ENCODE measurements around the gene RASL10A.

The RASL10A gene

DNA sequence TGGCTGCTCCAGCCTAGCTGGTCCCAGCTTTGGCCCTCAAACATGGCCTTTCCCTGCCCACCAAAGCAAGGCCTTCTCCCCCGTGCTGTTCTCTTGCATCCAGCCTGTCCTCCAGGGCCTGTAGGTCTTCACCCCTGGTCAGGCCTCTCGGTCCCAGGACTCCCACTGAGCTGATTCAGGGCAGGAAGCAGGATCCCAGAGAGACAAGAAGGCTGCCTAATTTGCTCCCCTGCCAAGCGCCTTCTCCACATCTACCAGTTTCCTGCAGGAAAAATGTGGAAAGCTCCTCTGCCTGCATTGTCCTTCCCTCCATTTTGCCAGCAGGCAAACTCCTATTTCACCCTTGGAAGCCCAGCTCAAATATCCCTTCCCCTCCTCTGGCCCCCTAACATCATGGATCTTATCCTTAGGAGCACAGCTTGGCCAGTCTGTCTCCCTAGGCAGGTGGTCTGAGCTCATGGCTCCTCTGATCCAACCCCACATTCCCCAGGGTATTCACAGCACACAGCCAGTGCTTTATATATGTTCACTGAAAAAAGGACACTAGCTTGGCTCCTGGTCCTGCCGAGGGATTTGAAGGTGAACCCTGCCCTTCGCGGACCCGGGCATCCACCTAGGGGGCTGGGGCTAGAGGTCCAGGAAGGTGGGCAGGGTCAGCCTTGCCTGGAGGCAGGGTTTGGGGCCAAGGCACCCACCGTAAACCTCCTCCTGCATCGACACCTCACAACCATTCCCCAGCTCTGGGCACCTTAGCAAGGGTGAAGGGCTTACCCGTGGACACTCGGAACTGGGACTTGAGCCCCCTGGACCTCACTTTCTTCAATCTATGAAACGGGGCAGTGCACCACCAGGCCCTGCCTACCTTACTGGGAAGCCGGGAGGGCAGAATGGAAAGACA is 48.7 kb downstream of the RASL10A start:
- peak overlapping the region; percentile 80 for H3K4me3 ChIP-seq (replicated peaks; ENCODE audit: low read depth, low read length)
- TF ChIP-seq, protein P1, sequence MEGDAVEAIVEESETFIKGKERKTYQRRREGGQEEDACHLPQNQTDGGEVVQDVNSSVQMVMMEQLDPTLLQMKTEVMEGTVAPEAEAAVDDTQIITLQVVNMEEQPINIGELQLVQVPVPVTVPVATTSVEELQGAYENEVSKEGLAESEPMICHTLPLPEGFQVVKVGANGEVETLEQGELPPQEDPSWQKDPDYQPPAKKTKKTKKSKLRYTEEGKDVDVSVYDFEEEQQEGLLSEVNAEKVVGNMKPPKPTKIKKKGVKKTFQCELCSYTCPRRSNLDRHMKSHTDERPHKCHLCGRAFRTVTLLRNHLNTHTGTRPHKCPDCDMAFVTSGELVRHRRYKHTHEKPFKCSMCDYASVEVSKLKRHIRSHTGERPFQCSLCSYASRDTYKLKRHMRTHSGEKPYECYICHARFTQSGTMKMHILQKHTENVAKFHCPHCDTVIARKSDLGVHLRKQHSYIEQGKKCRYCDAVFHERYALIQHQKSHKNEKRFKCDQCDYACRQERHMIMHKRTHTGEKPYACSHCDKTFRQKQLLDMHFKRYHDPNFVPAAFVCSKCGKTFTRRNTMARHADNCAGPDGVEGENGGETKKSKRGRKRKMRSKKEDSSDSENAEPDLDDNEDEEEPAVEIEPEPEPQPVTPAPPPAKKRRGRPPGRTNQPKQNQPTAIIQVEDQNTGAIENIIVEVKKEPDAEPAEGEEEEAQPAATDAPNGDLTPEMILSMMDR (IDR thresholded peaks at IDR 0.05; ENCODE audit: low read depth, low read length, missing control alignments), result no peak
- DNase-seq (ENCODE audit: extremely low read depth, low read depth), result no peak

DNA sequence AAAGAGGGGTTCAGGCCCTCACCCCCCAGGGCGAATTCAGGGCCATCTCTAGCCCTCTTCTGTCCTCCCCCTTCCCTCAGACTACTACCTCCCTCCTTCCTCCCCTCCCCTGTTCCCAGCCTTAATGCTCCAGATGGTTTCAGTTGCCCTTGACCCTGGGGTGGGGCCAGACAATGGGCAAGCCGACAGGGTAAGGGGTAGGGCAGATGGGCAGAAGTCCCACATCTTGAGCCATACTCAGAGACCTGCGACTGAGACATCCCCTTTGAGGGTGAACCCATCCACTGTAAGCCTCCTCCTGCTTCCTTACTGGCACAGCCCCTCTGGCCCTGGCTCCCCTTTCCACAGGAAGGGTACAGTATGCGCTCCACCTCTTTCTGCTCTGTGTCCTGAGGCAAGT is 49.6 kb downstream of the RASL10A start:
- DNase-seq (ENCODE audit: extremely low read depth, low read depth), result no peak
- peak overlapping the region; percentile 80 for H3K4me3 ChIP-seq (replicated peaks; ENCODE audit: low read depth, low read length)
- TF ChIP-seq, protein P1 (IDR thresholded peaks at IDR 0.05; ENCODE audit: low read depth, low read length, missing control alignments), result no peak

DNA sequence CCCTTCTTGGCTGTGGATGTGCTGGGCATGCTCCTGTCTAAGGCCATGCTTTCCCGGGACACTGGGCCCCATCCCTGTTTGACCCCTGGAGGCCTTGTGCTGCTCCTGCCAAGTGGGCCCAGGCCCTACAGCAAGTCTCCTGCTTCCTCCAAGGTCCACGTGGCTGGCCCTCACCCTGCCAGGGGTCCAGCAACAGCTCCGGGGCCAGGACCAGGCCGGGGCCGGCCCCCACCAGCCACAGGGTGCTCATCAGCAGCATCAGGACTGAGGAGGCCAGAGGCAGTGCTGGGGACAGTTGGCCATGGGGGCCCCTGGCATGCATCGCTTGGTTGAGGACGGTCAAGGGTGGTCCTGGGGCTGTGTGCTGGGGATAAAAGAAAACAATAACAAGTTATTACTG is 50.2 kb downstream of the RASL10A start:
- H3K4me3 ChIP-seq (replicated peaks; ENCODE audit: low read depth, low read length), result no peak overlapping the region
- TF ChIP-seq, protein P1 (IDR thresholded peaks at IDR 0.05; ENCODE audit: low read depth, low read length, missing control alignments), result no peak
- no peak for DNase-seq (ENCODE audit: extremely low read depth, low read depth)

DNA sequence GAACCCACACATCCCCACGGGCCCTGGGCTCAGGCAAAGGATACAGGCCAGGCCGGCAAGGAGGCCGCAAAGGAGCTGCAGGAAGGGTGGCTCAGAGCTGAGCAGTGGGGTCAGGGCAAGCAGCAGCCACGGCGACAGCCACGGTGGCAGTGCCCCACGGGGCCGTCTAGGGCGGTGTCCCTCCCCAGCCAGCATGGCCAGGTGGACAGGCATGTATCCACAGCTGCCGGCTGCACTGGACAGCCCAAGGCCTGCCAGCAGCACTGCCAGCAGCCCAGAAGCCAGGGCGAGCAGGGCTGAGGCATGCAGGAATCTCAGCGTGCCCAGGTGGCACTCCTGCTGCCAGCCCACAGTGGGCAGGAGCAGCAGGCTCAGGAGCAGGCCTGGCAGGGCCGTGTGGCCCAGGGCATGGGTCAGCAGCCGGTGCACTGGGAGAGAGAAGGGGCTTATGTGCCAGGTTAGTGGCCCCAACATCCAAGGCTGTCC is 51.7 kb downstream of the RASL10A start:
- no peak for DNase-seq (ENCODE audit: extremely low read depth, low read depth)
- H3K4me3 ChIP-seq (replicated peaks; ENCODE audit: low read depth, low read length), result no peak overlapping the region
- TF ChIP-seq, protein P1 (IDR thresholded peaks at IDR 0.05; ENCODE audit: low read depth, low read length, missing control alignments), result no peak
